ENCODE results near the gene HOMER2. TPM values are rescaled to one million over a fixed set of nuclear protein-coding genes. Genes with fewer than 3 reads are reported as not detected.

The HOMER2 gene
- total and polyA plus RNA-seq, 8 donors: 2.9 to 144 (median 70.7) TPM

- Histone ChIP-seq H3K36me3 (no peaks in the 10 kb centered on the region), H3K4me3 (no peak overlapping the region), H3K27me3 (no peaks in the 10 kb centered on the region), H3K9me3 (no peaks in the 10 kb centered on the region), H3K27ac (no peak overlapping the region), H3K4me1 (peaks cover 6 to 27% (median 9%) of the 10 kb centered on the region in 4 donors)
- intact Hi-C loops (cut with DNase I; ENCODE audit: low total_unique reads): no loop called here
- WGBS, 5 donors: 54 to 73% (median 59%) methylated on average over 6 of the region's 6 CpGs
- DNase-seq: no peak
- TF ChIP-seq CTCF (IDR thresholded peaks at IDR 0.05): no peak
- TF ChIP-seq POLR2A (IDR thresholded peaks at IDR 0.05): no peak
- TF ChIP-seq EP300 (IDR thresholded peaks at IDR 0.05): no peak
- no peak for TF ChIP-seq POLR2AphosphoS5 (IDR thresholded peaks at IDR 0.05)
These were observed 51.3 kb downstream of the HOMER2 start for GRCh38 chr15:82901114-82901805.

- H3K27me3 ChIP-seq: no peaks in the 10 kb centered on the region
- WGBS, 5 donors: 56 to 62% (median 58%) methylated on average over 1 of the region's 1 CpG; no CpG with 5 or more reads in 1 of the 5 donors
- H3K4me3 ChIP-seq: no peak overlapping the region
- no peak for DNase-seq
- intact Hi-C loops (cut with DNase I; ENCODE audit: low total_unique reads): no loop called here
- H3K36me3 ChIP-seq: no peaks in the 10 kb centered on the region
- no peaks in the 10 kb centered on the region for H3K9me3 ChIP-seq
- H3K4me1 ChIP-seq: peaks cover 8 to 32% (median 9%) of the 10 kb centered on the region in 4 donors
- H3K27ac ChIP-seq: no peak overlapping the region
- TF ChIP-seq CTCF (IDR thresholded peaks at IDR 0.05) (no peak), POLR2A (IDR thresholded peaks at IDR 0.05) (no peak)
These were observed 51.9 kb downstream of the HOMER2 start for GRCh38 chr15:82900511-82901060.

GRCh38 chr15:82898961-82899360 lies 53.6 kb downstream of the HOMER2 start:
- intact Hi-C loops (cut with DNase I; ENCODE audit: low total_unique reads): no loop called here
- no peak for DNase-seq
- no peaks in the 10 kb centered on the region for H3K27me3 ChIP-seq
- H3K4me1 ChIP-seq: peaks cover 9 to 41% (median 14%) of the 10 kb centered on the region in 4 donors
- no peaks in the 10 kb centered on the region for H3K36me3 ChIP-seq
- WGBS, 5 donors: 83 to 96% (median 92%) methylated on average over 2 of the region's 2 CpGs
- no peak overlapping the region for H3K27ac ChIP-seq
- H3K4me3 ChIP-seq: no peak overlapping the region
- no peak for TF ChIP-seq POLR2A (IDR thresholded peaks at IDR 0.05)
- TF ChIP-seq CTCF (IDR thresholded peaks at IDR 0.05): no peak
- no peak for TF ChIP-seq POLR2AphosphoS5 (IDR thresholded peaks at IDR 0.05)
- no peak for TF ChIP-seq EP300 (IDR thresholded peaks at IDR 0.05)
- H3K9me3 ChIP-seq: no peaks in the 10 kb centered on the region

- DNase-seq: no peak
These were observed 56.5 kb downstream of the HOMER2 start for GRCh38 chr15:82895983-82896382.

More at GRCh38 chr15:82895983-82896382, 56.5 kb downstream of the HOMER2 start:
- WGBS, 5 donors: 90 to 98% (median 95%) methylated on average over 5 of the region's 5 CpGs
- intact Hi-C loops (cut with DNase I; ENCODE audit: low total_unique reads): no loop called here
- H3K36me3 ChIP-seq: peaks cover 0 to 6% (median 0%) of the 10 kb centered on the region in 4 donors
- H3K9me3 ChIP-seq: no peaks in the 10 kb centered on the region
- H3K4me3 ChIP-seq: no peak overlapping the region
- H3K27ac ChIP-seq: no peak overlapping the region
- no peaks in the 10 kb centered on the region for H3K27me3 ChIP-seq
- peaks cover under 1 to 37% (median 9%) of the 10 kb centered on the region in 4 donors for H3K4me1 ChIP-seq
- TF ChIP-seq POLR2AphosphoS5 (IDR thresholded peaks at IDR 0.05) (no peak), CTCF (IDR thresholded peaks at IDR 0.05) (no peak), POLR2A (IDR thresholded peaks at IDR 0.05) (no peak), EP300 (IDR thresholded peaks at IDR 0.05) (no peak)

Measured in stomach (tissue), 9 donors.